ENCODE measurements around the gene KCNS3.

DNA sequence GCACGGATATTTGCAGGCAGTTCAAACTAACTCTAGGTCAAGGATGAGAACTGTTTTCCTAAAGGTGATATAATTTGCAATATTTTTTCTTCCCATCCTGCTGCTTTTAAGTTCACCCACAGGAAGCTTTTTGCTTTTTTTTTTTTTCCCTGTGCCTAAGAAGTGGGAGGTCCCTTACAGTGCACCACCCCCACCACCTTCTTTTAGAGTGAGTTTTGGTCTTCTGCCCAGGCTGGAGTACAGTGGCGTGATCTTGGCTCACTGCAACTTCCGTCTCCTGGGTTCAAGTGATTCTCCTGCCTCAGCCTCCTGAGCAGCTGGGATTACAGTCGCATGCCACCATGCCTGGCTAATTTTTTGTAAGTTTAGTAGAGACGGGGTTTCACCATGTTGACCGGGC lies 82.5 kb downstream of the KCNS3 start:
- TF ChIP-seq ZFP30 (CRISPR knock-in tag; IDR thresholded peaks at IDR 0.05) (no peak), ARNTL (CRISPR knock-in tag; IDR thresholded peaks at IDR 0.05; ENCODE audit: borderline replicate concordance, low read depth) (no peak), SNAI2 (CRISPR knock-in tag; IDR thresholded peaks at IDR 0.05) (no peak), ZFP3 (CRISPR knock-in tag; IDR thresholded peaks at IDR 0.05) (no peak), TOX (CRISPR knock-in tag; IDR thresholded peaks at IDR 0.05; ENCODE audit: borderline replicate concordance) (no peak), ZNF8 (CRISPR knock-in tag; IDR thresholded peaks at IDR 0.05) (no peak), BACH2 (CRISPR knock-in tag; IDR thresholded peaks at IDR 0.05; ENCODE audit: borderline replicate concordance) (no peak), CSDC2 (CRISPR knock-in tag; IDR thresholded peaks at IDR 0.05) (no peak), TCF4 (CRISPR knock-in tag; IDR thresholded peaks at IDR 0.05; ENCODE audit: borderline replicate concordance) (no peak)
- TF ChIP-seq, protein P1, sequence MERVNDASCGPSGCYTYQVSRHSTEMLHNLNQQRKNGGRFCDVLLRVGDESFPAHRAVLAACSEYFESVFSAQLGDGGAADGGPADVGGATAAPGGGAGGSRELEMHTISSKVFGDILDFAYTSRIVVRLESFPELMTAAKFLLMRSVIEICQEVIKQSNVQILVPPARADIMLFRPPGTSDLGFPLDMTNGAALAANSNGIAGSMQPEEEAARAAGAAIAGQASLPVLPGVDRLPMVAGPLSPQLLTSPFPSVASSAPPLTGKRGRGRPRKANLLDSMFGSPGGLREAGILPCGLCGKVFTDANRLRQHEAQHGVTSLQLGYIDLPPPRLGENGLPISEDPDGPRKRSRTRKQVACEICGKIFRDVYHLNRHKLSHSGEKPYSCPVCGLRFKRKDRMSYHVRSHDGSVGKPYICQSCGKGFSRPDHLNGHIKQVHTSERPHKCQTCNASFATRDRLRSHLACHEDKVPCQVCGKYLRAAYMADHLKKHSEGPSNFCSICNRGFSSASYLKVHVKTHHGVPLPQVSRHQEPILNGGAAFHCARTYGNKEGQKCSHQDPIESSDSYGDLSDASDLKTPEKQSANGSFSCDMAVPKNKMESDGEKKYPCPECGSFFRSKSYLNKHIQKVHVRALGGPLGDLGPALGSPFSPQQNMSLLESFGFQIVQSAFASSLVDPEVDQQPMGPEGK (CRISPR knock-in tag; IDR thresholded peaks at IDR 0.05; ENCODE audit: borderline replicate concordance) = no peak
- TF ChIP-seq, protein P2, sequence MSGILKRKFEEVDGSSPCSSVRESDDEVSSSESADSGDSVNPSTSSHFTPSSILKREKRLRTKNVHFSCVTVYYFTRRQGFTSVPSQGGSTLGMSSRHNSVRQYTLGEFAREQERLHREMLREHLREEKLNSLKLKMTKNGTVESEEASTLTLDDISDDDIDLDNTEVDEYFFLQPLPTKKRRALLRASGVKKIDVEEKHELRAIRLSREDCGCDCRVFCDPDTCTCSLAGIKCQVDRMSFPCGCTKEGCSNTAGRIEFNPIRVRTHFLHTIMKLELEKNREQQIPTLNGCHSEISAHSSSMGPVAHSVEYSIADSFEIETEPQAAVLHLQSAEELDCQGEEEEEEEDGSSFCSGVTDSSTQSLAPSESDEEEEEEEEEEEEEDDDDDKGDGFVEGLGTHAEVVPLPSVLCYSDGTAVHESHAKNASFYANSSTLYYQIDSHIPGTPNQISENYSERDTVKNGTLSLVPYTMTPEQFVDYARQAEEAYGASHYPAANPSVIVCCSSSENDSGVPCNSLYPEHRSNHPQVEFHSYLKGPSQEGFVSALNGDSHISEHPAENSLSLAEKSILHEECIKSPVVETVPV (CRISPR knock-in tag; IDR thresholded peaks at IDR 0.05) = no peak
- TF ChIP-seq, protein P3, sequence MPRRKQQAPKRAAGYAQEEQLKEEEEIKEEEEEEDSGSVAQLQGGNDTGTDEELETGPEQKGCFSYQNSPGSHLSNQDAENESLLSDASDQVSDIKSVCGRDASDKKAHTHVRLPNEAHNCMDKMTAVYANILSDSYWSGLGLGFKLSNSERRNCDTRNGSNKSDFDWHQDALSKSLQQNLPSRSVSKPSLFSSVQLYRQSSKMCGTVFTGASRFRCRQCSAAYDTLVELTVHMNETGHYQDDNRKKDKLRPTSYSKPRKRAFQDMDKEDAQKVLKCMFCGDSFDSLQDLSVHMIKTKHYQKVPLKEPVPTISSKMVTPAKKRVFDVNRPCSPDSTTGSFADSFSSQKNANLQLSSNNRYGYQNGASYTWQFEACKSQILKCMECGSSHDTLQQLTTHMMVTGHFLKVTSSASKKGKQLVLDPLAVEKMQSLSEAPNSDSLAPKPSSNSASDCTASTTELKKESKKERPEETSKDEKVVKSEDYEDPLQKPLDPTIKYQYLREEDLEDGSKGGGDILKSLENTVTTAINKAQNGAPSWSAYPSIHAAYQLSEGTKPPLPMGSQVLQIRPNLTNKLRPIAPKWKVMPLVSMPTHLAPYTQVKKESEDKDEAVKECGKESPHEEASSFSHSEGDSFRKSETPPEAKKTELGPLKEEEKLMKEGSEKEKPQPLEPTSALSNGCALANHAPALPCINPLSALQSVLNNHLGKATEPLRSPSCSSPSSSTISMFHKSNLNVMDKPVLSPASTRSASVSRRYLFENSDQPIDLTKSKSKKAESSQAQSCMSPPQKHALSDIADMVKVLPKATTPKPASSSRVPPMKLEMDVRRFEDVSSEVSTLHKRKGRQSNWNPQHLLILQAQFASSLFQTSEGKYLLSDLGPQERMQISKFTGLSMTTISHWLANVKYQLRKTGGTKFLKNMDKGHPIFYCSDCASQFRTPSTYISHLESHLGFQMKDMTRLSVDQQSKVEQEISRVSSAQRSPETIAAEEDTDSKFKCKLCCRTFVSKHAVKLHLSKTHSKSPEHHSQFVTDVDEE (CRISPR knock-in tag; IDR thresholded peaks at IDR 0.05) = no peak
- TF ChIP-seq, protein P4, sequence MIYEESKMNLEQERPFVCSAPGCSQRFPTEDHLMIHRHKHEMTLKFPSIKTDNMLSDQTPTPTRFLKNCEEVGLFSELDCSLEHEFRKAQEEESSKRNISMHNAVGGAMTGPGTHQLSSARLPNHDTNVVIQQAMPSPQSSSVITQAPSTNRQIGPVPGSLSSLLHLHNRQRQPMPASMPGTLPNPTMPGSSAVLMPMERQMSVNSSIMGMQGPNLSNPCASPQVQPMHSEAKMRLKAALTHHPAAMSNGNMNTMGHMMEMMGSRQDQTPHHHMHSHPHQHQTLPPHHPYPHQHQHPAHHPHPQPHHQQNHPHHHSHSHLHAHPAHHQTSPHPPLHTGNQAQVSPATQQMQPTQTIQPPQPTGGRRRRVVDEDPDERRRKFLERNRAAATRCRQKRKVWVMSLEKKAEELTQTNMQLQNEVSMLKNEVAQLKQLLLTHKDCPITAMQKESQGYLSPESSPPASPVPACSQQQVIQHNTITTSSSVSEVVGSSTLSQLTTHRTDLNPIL (CRISPR knock-in tag; IDR thresholded peaks at IDR 0.05; ENCODE audit: low read depth) = no peak

Measured in SK-N-SH treated with all-trans-retinoic acid at 6 μM for 48 hours (cell line).